Astrocyte of the cerebellum (primary cell): ENCODE results near the gene MAGEA9.
"Not testable (repeated sequence)": the region's sequence is repeated elsewhere in the genome, so short reads cannot be mapped to it uniquely, and the experiment has no call there.

Source experiments
- DNase-seq: peaks from one replicate; pipeline ENCODE4 v3.0.0-alpha.2; 2011; ENCODE audit warnings: low read depth
- H3K4me3 ChIP-seq: 2 replicates; pipeline ENCODE4 v1.5.1; 2011; ENCODE audit warnings: mild to moderate bottlenecking, low read depth, low read length, moderate library complexity
- CTCF ChIP-seq: IDR thresholded peaks from 2 replicates; pipeline ENCODE4 v1.5.1; 2012; ENCODE audit warnings: low read length, low read depth, moderate library complexity, mild to moderate bottlenecking; ENCODE audit errors: missing control alignments
- in situ Hi-C: cut with HindIII; loops from 2 replicates; pipeline ENCODE4 v1.10.0; 2017; ENCODE audit warnings: low sequenced_read_pairs

Gene MAGEA9

GRCh38 chrX:149781727-149782126, at the start of gene MAGEA9:
Gene MAGEA9, plus strand, starts transcription at chrX:149781930. Its CDS starts 4,281 bp downstream, at chrX:149786211.
- H3K4me3 ChIP-seq, DNase-seq, in situ Hi-C loops: not testable (repeated sequence)

- in situ Hi-C loops, DNase-seq, H3K4me3 ChIP-seq: not testable (repeated sequence)
Measured at GRCh38 chrX:149742269-149742668, 39.5 kb upstream of the MAGEA9 start.

GRCh38 chrX:149746390-149747007, 35.2 kb upstream of the MAGEA9 start:
- in situ Hi-C loops, DNase-seq, H3K4me3 ChIP-seq: not testable (repeated sequence)

- TF ChIP-seq CTCF = no peak
- in situ Hi-C loops = no loop called here
- no peak overlapping the region for H3K4me3 ChIP-seq
- DNase-seq = no peak
Measured at GRCh38 chrX:149757206-149758067, 24.3 kb upstream of the MAGEA9 start.

GRCh38 chrX:149758068-149758714, 23.5 kb upstream of the MAGEA9 start:
- no peak for DNase-seq
- in situ Hi-C loops = no loop called here
- TF ChIP-seq CTCF = no peak
- no peak overlapping the region for H3K4me3 ChIP-seq

- DNase-seq, in situ Hi-C loops, H3K4me3 ChIP-seq: not testable (repeated sequence)
Measured at GRCh38 chrX:149758715-149759078, 23.0 kb upstream of the MAGEA9 start.

- DNase-seq = no peak
- H3K4me3 ChIP-seq = no peak overlapping the region
- TF ChIP-seq CTCF = no peak
- in situ Hi-C loops = no loop called here
Measured at GRCh38 chrX:149759824-149760223, 21.9 kb upstream of the MAGEA9 start.

- no peak overlapping the region for H3K4me3 ChIP-seq
- in situ Hi-C loops = no loop called here
- no peak for TF ChIP-seq CTCF
- DNase-seq = no peak
Measured at GRCh38 chrX:149760965-149761364, 20.8 kb upstream of the MAGEA9 start.

GRCh38 chrX:149761858-149762674, 19.7 kb upstream of the MAGEA9 start:
- DNase-seq, in situ Hi-C loops, H3K4me3 ChIP-seq: not testable (repeated sequence)
